NCI-H146 treated with DMSO at 0.1 percent for 48 hours (cell line): ENCODE results near the gene LRMDA.

Experiments used
- DNase-seq: peaks from one replicate; lab custom pipeline; 2025; ENCODE audit not compliant: unreplicated experiment; lab: John Stamatoyannopoulos, UW

The LRMDA gene

GRCh38 chr10:75531571-75532031 is 100.2 kb downstream of the LRMDA start:
- no peak for DNase-seq

DNA sequence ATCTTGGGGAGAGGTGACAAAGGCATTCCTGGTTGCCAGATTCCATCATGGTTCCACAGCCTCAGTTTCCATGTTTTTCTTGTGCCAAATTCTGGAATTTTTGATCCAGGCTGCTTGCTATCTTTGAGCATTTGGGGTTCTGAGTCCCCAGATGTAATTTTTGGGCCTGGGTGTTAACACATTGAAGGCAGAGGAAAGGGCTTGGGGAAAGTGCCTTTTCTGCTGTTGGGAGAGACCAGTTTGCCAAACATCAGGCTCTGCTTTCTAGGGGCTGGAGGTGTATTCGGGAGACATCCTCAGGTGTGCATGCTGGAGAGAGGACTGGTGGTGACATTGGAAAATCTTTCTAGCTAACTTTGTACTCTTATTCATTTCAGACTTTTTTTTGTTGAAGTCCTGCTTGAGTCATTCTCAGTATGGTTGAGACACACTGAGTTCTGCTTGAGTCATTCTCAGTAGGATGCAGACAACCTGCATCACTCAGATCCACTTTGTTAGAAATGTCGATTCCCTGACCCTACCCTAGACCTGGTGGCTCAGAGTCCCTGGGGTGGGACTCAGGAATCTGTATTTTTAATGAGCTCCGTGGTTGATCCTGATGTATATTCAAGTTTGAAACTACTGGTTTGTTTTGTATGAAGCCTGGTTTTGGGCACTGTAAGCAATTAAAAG is 101.0 kb downstream of the LRMDA start:
- DNase-seq: no peak

GRCh38 chr10:75538144-75538543 is 106.7 kb downstream of the LRMDA start:
- no peak for DNase-seq

GRCh38 chr10:75538765-75539164 is 107.3 kb downstream of the LRMDA start:
- DNase-seq: no peak

GRCh38 chr10:75540357-75540966 is 109.0 kb downstream of the LRMDA start:
- no peak for DNase-seq

DNA sequence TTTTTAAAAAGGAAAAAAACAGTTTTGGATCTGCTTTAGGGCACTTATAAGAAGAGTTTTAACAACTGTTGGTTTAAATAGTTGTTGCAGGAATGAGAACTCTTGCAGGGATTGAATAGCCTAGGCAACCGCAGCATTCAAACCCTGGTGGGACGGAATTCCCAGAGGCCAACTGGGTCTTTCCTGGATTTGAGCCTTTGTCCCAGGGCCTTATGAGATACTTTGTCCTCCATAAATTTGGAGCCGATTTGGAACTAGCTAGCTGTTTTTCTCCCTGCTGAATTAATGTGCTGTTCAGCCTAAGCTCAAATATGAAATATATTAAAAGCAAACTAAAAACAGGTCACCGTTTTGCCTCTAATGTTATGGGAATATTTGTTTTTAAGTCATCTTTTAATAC is 109.6 kb downstream of the LRMDA start:
- no peak for DNase-seq

DNA sequence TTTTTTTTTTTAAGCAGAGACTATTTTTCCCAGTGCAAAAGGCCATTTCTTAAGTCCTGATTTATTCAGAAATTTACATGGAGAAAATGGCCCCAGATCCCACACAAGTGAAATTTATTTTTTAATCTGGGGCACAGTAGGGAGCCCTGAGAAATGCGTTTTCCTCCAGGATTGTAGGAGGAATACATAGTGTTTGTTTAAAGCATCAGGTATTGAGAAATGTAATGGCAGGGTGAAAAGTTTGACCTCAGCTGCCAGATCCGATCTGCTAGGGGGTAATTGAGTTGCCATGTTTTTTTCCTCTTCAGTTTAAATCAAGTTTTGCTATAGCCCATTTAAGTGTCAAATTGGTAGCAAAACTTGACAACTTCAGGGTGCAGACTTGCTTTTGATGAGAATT is 110.0 kb downstream of the LRMDA start:
- DNase-seq: no peak

- no peak for DNase-seq
Observed at GRCh38 chr10:75542084-75542483, 110.7 kb downstream of the LRMDA start.

DNA sequence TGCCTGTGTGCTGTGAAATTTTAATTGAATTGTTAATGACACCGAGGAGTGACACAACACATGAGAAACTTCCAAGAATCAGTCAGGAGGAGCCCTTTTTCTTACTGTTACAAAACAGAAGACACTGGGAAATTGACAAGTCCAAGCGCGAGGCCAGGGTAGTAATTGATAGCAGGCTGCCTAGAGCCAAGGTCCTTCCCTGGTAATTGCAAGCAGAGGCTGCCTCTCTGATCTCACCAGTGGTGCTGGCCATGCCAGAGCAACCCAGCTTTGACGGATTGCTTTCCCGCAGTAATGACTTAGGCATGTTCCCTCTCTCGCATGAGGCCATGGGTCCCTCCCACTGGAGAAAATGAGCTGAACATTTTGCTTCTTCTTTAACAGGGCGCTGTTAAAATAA is 111.5 kb downstream of the LRMDA start:
- no peak for DNase-seq

DNA sequence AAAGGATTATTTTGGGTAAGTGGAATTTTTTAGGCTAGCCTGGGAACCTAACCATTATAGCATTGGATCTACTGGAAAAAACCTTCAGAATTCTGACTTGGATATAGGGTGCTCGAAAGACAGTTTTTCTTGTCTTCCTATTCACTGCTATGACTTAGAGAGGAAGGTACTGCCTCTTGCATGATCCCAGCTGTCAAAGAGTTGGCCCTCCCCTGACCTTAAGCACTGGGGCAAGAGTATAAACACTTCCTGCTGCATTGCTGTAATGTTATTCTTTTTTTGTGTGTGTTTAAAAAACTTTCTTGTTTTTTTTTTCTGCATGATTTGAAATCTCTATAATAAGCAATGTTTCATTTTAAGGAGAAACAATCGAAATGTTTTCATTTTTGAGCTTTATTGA is 113.0 kb downstream of the LRMDA start:
- no peak for DNase-seq

- no peak for DNase-seq
Observed at GRCh38 chr10:75544993-75545706, 113.7 kb downstream of the LRMDA start.

DNA sequence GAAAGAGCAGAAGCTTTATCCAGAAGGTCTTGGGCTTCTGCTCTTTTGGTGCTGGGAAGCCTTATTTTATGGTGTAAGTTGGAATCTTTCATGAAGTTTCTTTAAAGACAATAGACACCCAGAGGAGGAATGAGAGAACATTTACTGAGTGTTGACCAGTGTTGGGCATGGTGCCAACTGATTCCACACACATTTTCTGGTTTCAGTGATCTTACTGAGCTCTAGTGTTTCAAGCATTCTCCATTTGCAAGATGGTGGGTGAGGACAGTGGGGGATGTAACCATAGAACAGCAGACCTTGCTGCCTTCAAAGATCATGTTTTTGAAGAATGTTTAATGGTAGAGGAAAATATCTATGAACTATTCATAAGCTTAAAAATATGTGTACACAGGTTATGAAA is 114.6 kb downstream of the LRMDA start:
- no peak for DNase-seq

- no peak for DNase-seq
Observed at GRCh38 chr10:75547391-75548298, 116.2 kb downstream of the LRMDA start.

DNA sequence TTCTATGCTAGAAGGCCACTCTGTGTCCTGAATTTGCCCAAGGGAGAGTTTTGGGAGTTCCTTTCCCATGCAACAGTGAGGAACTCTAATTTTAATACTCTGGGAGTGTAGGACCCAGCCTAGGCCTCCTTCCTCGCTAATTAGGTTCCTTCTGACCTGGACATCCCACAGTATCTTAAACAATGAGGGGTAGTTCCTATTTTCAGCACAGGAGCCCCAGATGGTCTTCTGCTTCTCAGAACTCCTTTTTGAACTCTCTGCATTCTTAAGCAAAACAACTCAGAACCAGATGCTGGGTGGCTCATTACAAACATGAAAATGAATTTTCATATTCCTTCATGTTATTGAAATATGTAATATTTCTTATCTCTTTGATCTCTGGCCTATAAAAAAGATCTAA is 116.9 kb downstream of the LRMDA start:
- DNase-seq: no peak

GRCh38 chr10:75550191-75550590 is 118.8 kb downstream of the LRMDA start:
- DNase-seq: no peak

GRCh38 chr10:75552171-75552570 is 120.7 kb downstream of the LRMDA start:
- no peak for DNase-seq

DNA sequence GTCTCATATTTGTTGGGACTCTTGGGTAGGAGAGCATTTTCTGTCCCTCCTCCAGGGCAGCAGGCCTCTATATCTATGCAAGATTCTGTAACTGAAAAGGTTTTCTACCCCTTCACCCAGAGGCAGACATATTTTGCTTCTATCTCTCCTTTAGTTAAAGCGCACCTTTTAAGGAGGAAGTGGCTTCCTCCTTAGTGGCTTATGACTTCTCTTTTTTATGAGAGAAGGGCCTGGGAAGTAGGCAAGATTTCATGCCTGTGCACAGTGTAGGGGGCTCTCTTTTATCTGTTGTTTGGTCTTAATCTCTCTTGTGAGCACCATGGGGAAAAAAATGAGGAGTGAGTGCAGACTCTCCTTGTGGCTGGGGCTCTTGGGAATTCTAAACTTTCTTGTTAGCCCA is 122.1 kb downstream of the LRMDA start:
- DNase-seq: no peak

GRCh38 chr10:75555323-75555722 is 123.9 kb downstream of the LRMDA start:
- DNase-seq: no peak

- DNase-seq: no peak
Observed at GRCh38 chr10:75556320-75556719, 124.9 kb downstream of the LRMDA start.

GRCh38 chr10:75565286-75566251 is 134.1 kb downstream of the LRMDA start:
- DNase-seq: no peak
